Umbilical cord (tissue), 2 donors: ENCODE measurements around the gene GFAP. TPM values are rescaled to one million over a fixed set of nuclear protein-coding genes. Genes with fewer than 3 reads are reported as not detected.

Experiments
- DNase-seq: peaks from one replicate; pipeline ENCODE4 v3.0.0-alpha.2; 2015; ENCODE audit warnings: low spot score
- total RNA-seq: library from RNA; depleted of rRNA; stranded (reverse); fragments of >200 nt; gene quantifications from one replicate; pipeline ENCODE4 v1.2.3, GENCODE V29; 2014; ENCODE audit warnings: low replicate concordance; ENCODE audit not compliant: insufficient read depth

The GFAP gene
- total RNA-seq, 1 donor from 2014 or later, result 6.7 TPM

- no peak for DNase-seq
Measured at GRCh38 chr17:44915862-44916780, 821 bp upstream of the GFAP start.

- no peak for DNase-seq
Measured at GRCh38 chr17:44914698-44915271, 515 bp downstream of the GFAP start.

- no peak for DNase-seq
Measured at GRCh38 chr17:44914148-44914547, 1.2 kb downstream of the GFAP start.

- DNase-seq, result no peak
Measured at GRCh38 chr17:44913676-44914075, 1.6 kb downstream of the GFAP start.

GRCh38 chr17:44912763-44913544 lies 2.3 kb downstream of the GFAP start:
- DNase-seq, result no peak

- DNase-seq, result peak; percentile 42
Measured at GRCh38 chr17:44911133-44912001, 3.9 kb downstream of the GFAP start.

GRCh38 chr17:44910231-44911106 lies 4.8 kb downstream of the GFAP start:
- no peak for DNase-seq

GRCh38 chr17:44909681-44910144 lies 5.6 kb downstream of the GFAP start:
- DNase-seq, result peak; percentile 82

GRCh38 chr17:44908761-44909326 lies 6.5 kb downstream of the GFAP start:
- DNase-seq, result no peak

GRCh38 chr17:44907729-44908470 lies 7.4 kb downstream of the GFAP start:
- DNase-seq, result no peak

GRCh38 chr17:44906763-44907728 lies 8.3 kb downstream of the GFAP start:
- DNase-seq, result no peak

- DNase-seq, result peak; percentile 67
Measured at GRCh38 chr17:44906010-44906646, 9.2 kb downstream of the GFAP start.

- no peak for DNase-seq
Measured at GRCh38 chr17:44905006-44906000, 10.0 kb downstream of the GFAP start.

- DNase-seq, result no peak
Measured at GRCh38 chr17:44904001-44904984, 11.0 kb downstream of the GFAP start.
